CD4-positive, alpha-beta T cell (primary cell): ENCODE measurements around the gene NDUFB8. TPM values are rescaled to one million over a fixed set of nuclear protein-coding genes. Genes with fewer than 3 reads are reported as not detected.

Experiments
- ATAC-seq: fragments of 200-7000 bp; cut with Tn5 transposase; one replicate; pipeline ENCODE4 v1.10.0; 2022; ENCODE audit warnings: mild to moderate bottlenecking; ENCODE audit not compliant: poor library complexity
- CTCF ChIA-PET: fragments of 350-600 bp; sonication (Branson Sonifier 250); formaldehyde crosslinking; loops from one replicate; lab custom pipeline; 2021; ENCODE audit warnings: antibody characterized with exemption, inconsistent platforms; lab: Charles Lee
- POLR2A ChIA-PET: fragments of 350-600 bp; sonication (Branson Sonifier 250); formaldehyde crosslinking; loops from one replicate; lab custom pipeline; 2021; ENCODE audit warnings: antibody characterized with exemption, inconsistent platforms; lab: Charles Lee
- DNase-seq, 14 experiments: peaks; one replicate each; pipeline ENCODE4 v3.0.0-alpha.2; 2013 to 2020; ENCODE audit warnings: mixed read lengths in 2 of 14
- H3K27ac ChIP-seq, 2 donors: one replicate each; pipeline versions ENCODE4 v1.5.1 to v1.7.0; 2013; ENCODE audit warnings: low read length in 2 of 2, low read depth in 1 of 2, mild to moderate bottlenecking in 1 of 2
- H3K27me3 ChIP-seq, 2 experiments: 1 replicate in 1 of 2; 2 replicates in 1 of 2; pipeline versions ENCODE4 v1.6.1 to v1.7.0; 2013; ENCODE audit warnings: low read length in 2 of 2, control low read depth in 1 of 2, mild to moderate bottlenecking in 1 of 2, moderate library complexity in 1 of 2; ENCODE audit not compliant: insufficient read depth in 2 of 2, control insufficient read depth in 1 of 2
- H3K36me3 ChIP-seq: one replicate; pipeline ENCODE4 v1.6.1; 2013; ENCODE audit warnings: low read length, control low read depth; ENCODE audit not compliant: insufficient read depth
- H3K4me1 ChIP-seq: one replicate; pipeline ENCODE4 v1.6.1; 2013; ENCODE audit warnings: low read length, control low read depth; ENCODE audit not compliant: insufficient read depth
- H3K4me3 ChIP-seq: one replicate; pipeline ENCODE4 v1.5.1; 2013; ENCODE audit warnings: mild to moderate bottlenecking, low read length, moderate library complexity
- H3K9me3 ChIP-seq, 2 experiments: 1 replicate in 1 of 2; 2 replicates in 1 of 2; pipeline versions ENCODE4 v1.6.1 to v1.7.0; 2013; ENCODE audit warnings: low read length in 2 of 2, mild to moderate bottlenecking in 2 of 2, control low read depth in 1 of 2, moderate library complexity in 1 of 2; ENCODE audit not compliant: control insufficient read depth in 1 of 2, insufficient read depth in 1 of 2
- H3K27ac Mint-ChIP-seq: one replicate; pipeline ENCODE4 v1.8.0; 2020; ENCODE audit warnings: mixed read lengths
- H3K27me3 Mint-ChIP-seq: one replicate; pipeline ENCODE4 v1.8.0; 2021; ENCODE audit warnings: mixed read lengths
- H3K36me3 Mint-ChIP-seq: one replicate; pipeline ENCODE4 v1.8.0; 2021; ENCODE audit warnings: low read depth, mixed read lengths
- H3K4me1 Mint-ChIP-seq: one replicate; pipeline ENCODE4 v1.8.0; 2021; ENCODE audit warnings: low read depth, mixed read lengths
- H3K4me3 Mint-ChIP-seq: one replicate; pipeline ENCODE4 v1.8.0; 2020; ENCODE audit warnings: mild to moderate bottlenecking, mixed read lengths
- H3K9me3 Mint-ChIP-seq: one replicate; pipeline ENCODE4 v1.8.0; 2020; ENCODE audit warnings: mixed read lengths
- CTCF ChIP-seq: fragments of 200-600 bp; IDR thresholded peaks from one replicate; pipeline ENCODE4 v1.8.0; 2022; ENCODE audit warnings: antibody characterized with exemption, mild to moderate bottlenecking
- intact Hi-C, 2 experiments: fragments of 100-400 bp; cut with DNase I in 1 of 2; cut with micrococcal nuclease in 1 of 2; formaldehyde crosslinking; loops; one replicate each; pipeline versions ENCODE4 v1.15.1 to v1.9.0; 2023 to 2025; cut with DNase I, micrococcal nuclease
- total RNA-seq, 174 experiments: library from RNA in 2 of 174; stranded (reverse) in 2 of 174; gene quantifications; one replicate each; pipeline ENCODE4 v1.2.3 and lab custom pipeline; 2021 to 2026

NDUFB8 gene
- total RNA-seq, 2 experiments from 2014 or later = 155 to 173 TPM

GRCh38 chr10:100498059-100498458 is 31.6 kb downstream of the NDUFB8 start:
- no peaks in the 10 kb centered on the region for H3K4me1 ChIP-seq
- Mint-ChIP-seq H3K4me1 (no peaks in the 10 kb centered on the region), H3K4me3 (no peak overlapping the region), H3K36me3 (peaks cover 92% of the 10 kb centered on the region), H3K27me3 (no peaks in the 10 kb centered on the region), H3K9me3 (no peaks in the 10 kb centered on the region), H3K27ac (no peak overlapping the region)
- no peaks in the 10 kb centered on the region for H3K27me3 ChIP-seq
- CTCF ChIA-PET = no interaction called here
- no peaks in the 10 kb centered on the region for H3K9me3 ChIP-seq
- POLR2A ChIA-PET = no interaction called here
- ATAC-seq = no peak
- no peak overlapping the region for H3K27ac ChIP-seq
- TF ChIP-seq CTCF = no peak
- DNase-seq = no peak
- intact Hi-C loops = no loop called here
- peaks cover 80% of the 10 kb centered on the region for H3K36me3 ChIP-seq
- H3K4me3 ChIP-seq = no peak overlapping the region

- TF ChIP-seq CTCF = no peak
- H3K4me3 Mint-ChIP-seq = no peak overlapping the region
- no peak overlapping the region for H3K4me3 ChIP-seq
These were observed 33.1 kb downstream of the NDUFB8 start for GRCh38 chr10:100496567-100496966.

GRCh38 chr10:100490531-100490930 is 39.1 kb downstream of the NDUFB8 start:
- Histone ChIP-seq H3K9me3 (no peaks in the 10 kb centered on the region), H3K27ac (no peak overlapping the region), H3K4me1 (no peaks in the 10 kb centered on the region), H3K36me3 (peaks cover 56% of the 10 kb centered on the region), H3K27me3 (no peaks in the 10 kb centered on the region), H3K4me3 (no peak overlapping the region)
- Mint-ChIP-seq H3K4me1 (no peaks in the 10 kb centered on the region), H3K27ac (no peak overlapping the region), H3K4me3 (no peak overlapping the region), H3K36me3 (peaks cover 87% of the 10 kb centered on the region), H3K27me3 (no peaks in the 10 kb centered on the region), H3K9me3 (no peaks in the 10 kb centered on the region)
- POLR2A ChIA-PET = no interaction called here
- CTCF ChIA-PET = interaction anchor here (1.4 to 1.9 kb wide), 2 partner anchors 8 to 28 kb away, joined by 5 read pairs; no protein-coding TSS in a partner anchor
- no peak for ATAC-seq
- intact Hi-C loops = no loop called here
- no peak for TF ChIP-seq CTCF
- DNase-seq = no peak

More at GRCh38 chr10:100496567-100496966, 33.1 kb downstream of the NDUFB8 start:
- no peak overlapping the region for H3K27ac ChIP-seq
- DNase-seq = no peak
- Mint-ChIP-seq H3K27me3 (no peaks in the 10 kb centered on the region), H3K27ac (no peak overlapping the region), H3K9me3 (no peaks in the 10 kb centered on the region), H3K36me3 (peaks cover 88% of the 10 kb centered on the region), H3K4me1 (no peaks in the 10 kb centered on the region)
- no peak for ATAC-seq
- POLR2A ChIA-PET = no interaction called here
- H3K27me3 ChIP-seq = no peaks in the 10 kb centered on the region
- CTCF ChIA-PET = interaction anchor here (1.3 to 1.8 kb wide), 2 partner anchors 12 to 15 kb away, joined by 5 to 6 read pairs; no protein-coding TSS in a partner anchor
- intact Hi-C loops = no loop called here
- H3K36me3 ChIP-seq = peaks cover 68% of the 10 kb centered on the region
- no peaks in the 10 kb centered on the region for H3K9me3 ChIP-seq
- no peaks in the 10 kb centered on the region for H3K4me1 ChIP-seq
